Measurements from ENCODE around the gene PRRT2. TPM values are rescaled to one million over a fixed set of nuclear protein-coding genes. Genes with fewer than 3 reads are reported as not detected.
A peak's percentile ranks its signal among the peaks of the same experiment; 100 is the strongest.

Gene PRRT2
- total and polyA plus RNA-seq, 12 donors: 0.62 to 6.3 (median 1.1) TPM

DNA sequence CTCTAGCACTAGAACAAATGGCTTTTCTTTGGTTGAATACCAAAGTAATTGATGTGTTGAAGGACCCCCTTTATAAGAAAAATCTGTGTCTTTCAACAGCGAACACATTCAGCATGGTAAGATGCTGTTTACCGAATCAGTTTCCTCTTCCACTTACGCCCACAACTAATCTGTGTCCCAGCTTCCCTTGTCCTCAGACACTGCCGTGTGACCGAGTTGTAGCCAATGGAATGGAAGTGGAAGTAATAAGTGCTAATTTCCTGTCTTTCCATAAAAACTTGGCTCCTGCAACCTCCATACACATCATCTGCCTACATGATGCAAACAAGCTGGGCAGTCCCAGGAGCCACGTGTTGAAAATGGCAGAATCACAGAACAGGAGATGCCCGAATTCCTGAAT is 40.7 kb downstream of the PRRT2 start:
- ATAC-seq: peak in 7 of 8 donors; percentile 55 to 85 (median 72)
- H3K4me1 ChIP-seq: peaks cover 0 to 20% (median 0%) of the 10 kb centered on the region in 9 donors
- TF ChIP-seq, protein P1, sequence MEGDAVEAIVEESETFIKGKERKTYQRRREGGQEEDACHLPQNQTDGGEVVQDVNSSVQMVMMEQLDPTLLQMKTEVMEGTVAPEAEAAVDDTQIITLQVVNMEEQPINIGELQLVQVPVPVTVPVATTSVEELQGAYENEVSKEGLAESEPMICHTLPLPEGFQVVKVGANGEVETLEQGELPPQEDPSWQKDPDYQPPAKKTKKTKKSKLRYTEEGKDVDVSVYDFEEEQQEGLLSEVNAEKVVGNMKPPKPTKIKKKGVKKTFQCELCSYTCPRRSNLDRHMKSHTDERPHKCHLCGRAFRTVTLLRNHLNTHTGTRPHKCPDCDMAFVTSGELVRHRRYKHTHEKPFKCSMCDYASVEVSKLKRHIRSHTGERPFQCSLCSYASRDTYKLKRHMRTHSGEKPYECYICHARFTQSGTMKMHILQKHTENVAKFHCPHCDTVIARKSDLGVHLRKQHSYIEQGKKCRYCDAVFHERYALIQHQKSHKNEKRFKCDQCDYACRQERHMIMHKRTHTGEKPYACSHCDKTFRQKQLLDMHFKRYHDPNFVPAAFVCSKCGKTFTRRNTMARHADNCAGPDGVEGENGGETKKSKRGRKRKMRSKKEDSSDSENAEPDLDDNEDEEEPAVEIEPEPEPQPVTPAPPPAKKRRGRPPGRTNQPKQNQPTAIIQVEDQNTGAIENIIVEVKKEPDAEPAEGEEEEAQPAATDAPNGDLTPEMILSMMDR (IDR thresholded peaks at IDR 0.05): no peak
- H3K36me3 ChIP-seq: peaks cover 0 to 15% (median 1%) of the 10 kb centered on the region in 9 donors
- no peaks in the 10 kb centered on the region for H3K27me3 ChIP-seq
- H3K27ac ChIP-seq: peak overlapping the region in 9 of 10 donors; percentile 17 to 81 (median 62)
- WGBS, 2 donors: 34 to 41% methylated on average over 7 of the region's 7 CpGs
- H3K9me3 ChIP-seq: no peaks in the 10 kb centered on the region
- DNase-seq: peak in 1 of 2 donors; percentile 43
- peak overlapping the region in 3 of 10 donors; percentile 10 to 29 (median 14) for H3K4me3 ChIP-seq
- intact Hi-C loops (cut with DNase I): loop anchor here in 1 of 10 donors (5.0 kb wide), 1 partner anchor 150 kb away; no protein-coding TSS in a partner anchor

- TF ChIP-seq, protein P1 (IDR thresholded peaks at IDR 0.05): no peak
- ATAC-seq (no peak), DNase-seq (no peak)
- WGBS, 2 donors: 89 to 91% methylated on average over 5 of the region's 5 CpGs
- Histone ChIP-seq H3K27me3 (no peaks in the 10 kb centered on the region), H3K36me3 (peaks cover 0 to 20% (median 11%) of the 10 kb centered on the region in 9 donors), H3K27ac (no peak overlapping the region), H3K9me3 (no peaks in the 10 kb centered on the region), H3K4me3 (no peak overlapping the region), H3K4me1 (peaks cover 0 to 17% (median 0%) of the 10 kb centered on the region in 9 donors)
- intact Hi-C loops (cut with DNase I): loop anchor here in 2 of 10 donors (5.0 kb wide), 2 partner anchors 152 to 153 kb away; no protein-coding TSS in a partner anchor
Observed at GRCh38 chr16:29854520-29855100, 42.6 kb downstream of the PRRT2 start.

DNA sequence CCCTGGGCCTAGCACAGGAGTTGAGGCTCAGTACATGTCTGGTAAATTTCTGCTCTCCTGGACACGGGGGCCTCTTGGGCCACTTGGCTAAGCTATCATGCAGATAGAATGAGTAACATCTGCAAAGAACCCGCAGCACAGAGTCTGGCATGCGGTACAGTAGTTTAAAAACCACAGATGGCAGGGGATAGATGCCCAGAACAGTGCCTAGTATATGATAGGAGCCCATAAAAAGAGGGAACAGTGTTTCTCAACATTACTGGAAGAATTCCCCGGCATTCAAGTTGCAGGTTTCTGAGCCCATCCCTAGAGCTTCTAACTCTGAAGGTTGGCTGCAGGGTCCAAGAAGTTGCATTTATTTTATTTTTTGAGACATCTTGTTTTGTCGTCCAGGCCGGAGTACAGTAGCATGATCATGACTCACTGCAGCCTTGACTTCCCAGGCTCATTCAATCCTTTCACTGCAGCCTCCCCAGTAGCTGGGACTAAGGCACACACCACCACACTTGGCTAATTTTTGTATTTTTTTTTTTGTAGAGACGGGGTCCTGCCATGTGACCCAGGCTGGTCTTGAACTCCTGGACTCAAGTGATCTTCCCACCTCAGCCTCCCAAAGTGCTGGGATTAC is 45.3 kb downstream of the PRRT2 start:
- Histone ChIP-seq H3K36me3 (peaks cover 0 to 39% (median 26%) of the 10 kb centered on the region in 9 donors), H3K27ac (no peak overlapping the region), H3K4me3 (no peak overlapping the region), H3K27me3 (no peaks in the 10 kb centered on the region), H3K4me1 (peaks cover 8 to 32% (median 19%) of the 10 kb centered on the region in 9 donors), H3K9me3 (no peaks in the 10 kb centered on the region)
- WGBS, 2 donors: 79 to 84% methylated on average over 7 of the region's 7 CpGs
- TF ChIP-seq, protein P1 (IDR thresholded peaks at IDR 0.05): no peak
- intact Hi-C loops (cut with DNase I): loop anchor here in 1 of 10 donors (5.0 kb wide), 1 partner anchor 150 kb away; no protein-coding TSS in a partner anchor
- ATAC-seq (no peak), DNase-seq (no peak)

GRCh38 chr16:29858149-29858849 is 46.3 kb downstream of the PRRT2 start:
- TF ChIP-seq, protein P1 (IDR thresholded peaks at IDR 0.05): no peak
- H3K36me3 ChIP-seq: peaks cover 0 to 39% (median 26%) of the 10 kb centered on the region in 9 donors
- no peak for DNase-seq
- intact Hi-C loops (cut with DNase I): loop anchor here in 1 of 10 donors (5.0 kb wide), 1 partner anchor 149 kb away; no protein-coding TSS in a partner anchor
- no peak overlapping the region for H3K4me3 ChIP-seq
- WGBS, 2 donors: 72 to 73% methylated on average over 10 of the region's 10 CpGs
- H3K27ac ChIP-seq: no peak overlapping the region
- no peak for ATAC-seq
- H3K27me3 ChIP-seq: no peaks in the 10 kb centered on the region
- H3K4me1 ChIP-seq: peaks cover 8 to 25% (median 19%) of the 10 kb centered on the region in 9 donors
- H3K9me3 ChIP-seq: no peaks in the 10 kb centered on the region
